ENCODE data around the gene TMEM179.
"Not testable (repeated sequence)": the region's sequence is repeated elsewhere in the genome, so short reads cannot be mapped to it uniquely, and the experiment has no call there.

Gene TMEM179

GRCh38 chr14:104588066-104588857 lies 16.3 kb downstream of the TMEM179 start:
- no peak for DNase-seq (ENCODE audit: low read depth in 2 of 2, low spot score in 1 of 2)

DNA sequence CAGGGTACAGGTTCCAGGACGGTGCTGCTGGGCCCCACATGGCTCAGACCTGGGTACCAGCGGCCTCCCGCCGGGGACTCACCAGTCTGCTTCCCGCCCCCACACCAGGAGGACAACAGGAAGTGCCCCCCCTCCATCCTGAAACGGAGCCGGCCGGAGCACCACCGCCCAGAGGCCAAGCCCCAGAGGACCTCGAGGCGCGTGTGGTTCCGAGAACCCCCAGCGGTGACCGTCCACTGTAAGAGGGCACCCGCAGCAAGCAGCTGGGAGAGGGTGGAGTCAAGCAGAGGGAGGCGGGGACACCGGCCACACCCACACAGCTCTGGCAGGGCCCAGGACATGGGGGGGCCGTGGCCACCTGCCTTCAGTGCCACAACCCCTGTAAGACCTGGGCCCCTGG lies 16.9 kb downstream of the TMEM179 start:
- no peak for DNase-seq (ENCODE audit: low read depth in 2 of 2, low spot score in 1 of 2)

DNA sequence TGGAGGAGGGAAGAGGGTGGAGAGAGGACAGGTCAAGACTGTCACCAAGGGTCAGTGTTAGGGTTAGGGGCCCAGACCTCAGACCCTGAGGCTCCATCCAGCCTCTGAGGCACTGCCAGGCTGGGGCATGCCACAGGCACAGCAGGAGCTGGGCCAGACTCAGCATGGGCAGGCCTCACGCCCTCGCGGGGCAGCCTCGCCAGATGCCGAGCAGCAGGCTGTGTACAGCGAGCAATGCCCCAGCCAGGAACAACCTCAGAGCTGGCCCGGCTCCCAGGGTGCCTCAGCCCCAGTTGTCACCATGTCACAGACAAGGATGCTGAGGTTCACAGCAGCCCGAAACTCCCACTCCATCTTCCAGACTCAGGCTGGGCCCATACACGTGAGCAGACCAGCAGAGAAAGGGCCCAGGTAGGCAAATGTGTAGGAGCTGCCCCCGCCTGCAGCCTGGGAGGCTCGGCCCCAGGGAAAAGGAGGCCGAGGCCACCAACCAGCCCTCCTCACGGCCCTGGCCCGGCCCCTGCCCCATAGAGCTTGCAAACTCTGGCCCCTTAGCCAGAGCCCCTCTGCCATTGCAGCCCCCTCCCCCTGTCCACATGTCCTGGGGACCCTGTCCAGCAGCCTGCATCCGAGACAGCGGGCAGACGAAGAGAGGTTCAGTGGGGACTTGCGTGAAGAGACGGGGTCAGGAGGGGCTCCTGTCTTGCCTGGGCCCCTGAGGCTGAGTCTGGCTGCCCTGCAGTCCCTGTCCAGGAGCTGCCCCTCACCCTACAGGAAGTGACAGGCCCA lies 17.5 kb downstream of the TMEM179 start:
- DNase-seq (ENCODE audit: low read depth in 2 of 2, low spot score in 1 of 2), result no peak

DNA sequence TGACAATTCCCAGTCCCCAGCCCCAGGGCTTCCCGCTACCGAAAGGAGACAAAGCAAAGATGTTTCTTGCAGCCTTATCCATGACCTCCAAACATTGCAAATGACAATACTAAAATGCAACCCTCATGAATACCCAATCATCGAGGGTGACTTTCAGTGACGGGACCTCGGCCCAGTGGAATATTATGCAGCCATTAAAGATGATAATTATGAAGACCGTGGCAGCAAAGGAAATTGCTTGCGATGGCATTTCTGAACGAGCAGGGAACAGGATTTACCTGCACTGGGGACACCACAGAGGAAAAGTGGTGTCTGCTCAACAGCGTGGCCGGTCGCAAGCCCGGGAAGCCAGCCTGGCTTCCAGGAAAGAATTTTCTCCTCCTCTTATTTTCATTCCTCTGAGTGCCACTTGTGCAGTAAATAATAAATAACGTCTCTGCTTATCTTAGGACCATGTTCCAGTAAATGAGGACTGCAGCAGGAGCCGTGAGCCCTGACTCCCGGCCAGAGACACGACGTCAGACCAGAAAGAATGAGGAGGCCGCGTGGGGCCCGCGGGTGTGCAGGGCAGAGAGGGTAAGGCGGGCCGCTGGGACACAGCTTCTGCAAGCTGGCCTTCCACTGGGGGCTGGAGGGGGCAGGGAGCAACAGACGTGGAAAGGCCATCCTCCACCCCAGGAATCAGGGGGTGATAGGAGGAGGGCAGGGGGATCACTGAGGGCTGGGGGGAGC lies 18.4 kb downstream of the TMEM179 start:
- DNase-seq (ENCODE audit: low read depth in 2 of 2, low spot score in 1 of 2), result no peak

DNA sequence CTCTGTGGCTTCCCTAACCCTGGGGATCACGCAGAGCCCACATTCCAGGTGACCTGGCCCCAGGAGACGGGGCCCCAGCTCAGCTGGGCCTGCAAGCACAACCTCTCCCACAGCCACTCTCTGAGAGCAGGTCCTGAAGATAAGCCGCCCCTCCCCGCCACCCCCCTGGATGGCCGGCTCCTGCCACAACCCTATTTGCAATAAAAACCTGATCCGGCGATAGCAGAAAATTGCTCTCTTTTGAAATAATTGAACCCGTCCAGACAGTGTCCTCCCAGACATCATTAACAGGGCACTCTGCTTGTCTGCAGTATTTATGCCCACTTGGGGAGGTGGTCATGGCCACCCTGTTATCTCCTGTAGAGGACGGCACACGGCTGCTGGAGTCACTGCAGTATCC lies 20.0 kb downstream of the TMEM179 start:
- no peak for DNase-seq (ENCODE audit: low read depth in 2 of 2, low spot score in 1 of 2)

DNA sequence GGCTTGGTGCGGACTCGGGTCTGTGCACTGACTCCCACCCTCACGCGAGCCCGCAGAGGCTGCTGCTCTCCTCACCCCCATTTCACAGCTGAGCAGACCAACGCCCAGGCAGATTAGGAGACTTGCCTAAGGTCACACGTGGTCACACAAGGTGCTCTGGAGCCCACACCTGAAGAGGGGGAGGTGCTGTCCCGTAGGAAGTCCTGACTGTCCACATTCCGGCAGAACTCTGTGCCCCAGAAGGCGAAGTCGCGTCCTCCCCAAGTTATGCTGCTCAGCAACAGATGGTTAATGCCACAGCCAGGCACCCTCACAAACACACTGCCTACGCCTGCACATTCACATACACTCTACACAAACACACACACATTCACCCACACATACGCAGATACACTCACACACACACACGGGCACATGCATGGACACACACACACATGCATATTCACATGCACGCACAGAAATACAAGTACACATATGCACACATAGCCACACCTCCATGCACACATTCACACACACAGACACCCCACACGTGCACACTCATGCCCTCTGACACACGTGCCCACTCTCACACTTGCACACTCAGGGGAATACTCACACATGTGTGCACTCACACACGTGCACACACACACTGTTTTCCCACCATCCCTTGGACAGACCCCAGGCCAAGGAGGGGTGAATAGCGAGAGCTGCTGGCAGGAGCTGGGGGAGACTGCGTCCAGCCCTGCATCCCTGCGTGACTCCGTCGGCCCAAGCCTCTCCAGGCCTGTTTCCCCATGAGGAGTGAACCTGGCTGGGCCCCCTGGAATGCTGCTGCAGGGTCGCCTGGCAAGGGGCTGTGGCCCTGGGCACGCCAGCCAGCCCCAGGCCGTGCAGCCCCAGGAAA lies 20.9 kb downstream of the TMEM179 start:
- DNase-seq (ENCODE audit: low read depth in 2 of 2, low spot score in 1 of 2), result no peak

DNA sequence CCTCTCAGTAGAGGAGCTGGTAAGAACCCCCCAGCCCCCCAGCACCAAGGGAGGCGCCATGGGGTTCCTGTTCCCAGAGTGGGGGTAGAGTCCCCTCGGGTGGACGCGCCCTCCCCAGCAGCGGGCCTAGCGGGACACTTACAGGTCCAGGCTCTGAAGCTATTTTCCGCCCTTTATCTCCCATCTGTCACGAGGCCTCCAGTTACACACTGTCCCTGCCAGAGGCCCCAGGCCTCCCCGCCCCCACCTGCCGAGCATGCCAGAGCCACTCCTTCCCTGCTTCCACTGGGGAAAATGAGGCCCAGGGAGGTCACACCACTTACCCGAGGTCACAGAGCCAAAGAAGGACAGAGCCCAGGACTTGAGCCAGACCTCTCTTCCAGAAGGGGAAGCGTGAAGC lies 21.9 kb downstream of the TMEM179 start:
- DNase-seq (ENCODE audit: low read depth in 2 of 2, low spot score in 1 of 2), result no peak

DNA sequence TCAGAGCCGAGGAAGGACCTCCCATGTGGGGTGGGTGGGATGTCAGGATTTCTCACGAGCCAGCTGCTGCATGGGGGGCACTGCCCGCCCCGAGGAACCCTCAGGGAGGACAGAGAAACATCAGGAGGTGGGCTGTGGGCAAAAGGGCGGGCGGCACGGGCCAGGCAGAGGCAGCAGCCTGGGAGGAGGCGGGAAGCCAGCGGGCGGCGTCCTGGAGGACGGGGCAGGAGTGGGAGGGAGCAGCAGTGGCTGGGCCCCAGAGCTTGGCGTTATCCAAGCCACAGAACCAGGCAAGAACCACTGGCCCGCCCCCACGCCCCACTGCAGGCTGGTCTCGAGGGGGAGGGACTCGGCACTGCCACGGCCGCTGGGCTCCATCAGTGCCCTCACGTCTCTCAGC lies 22.6 kb downstream of the TMEM179 start:
- no peak for DNase-seq (ENCODE audit: low read depth in 2 of 2, low spot score in 1 of 2)

DNA sequence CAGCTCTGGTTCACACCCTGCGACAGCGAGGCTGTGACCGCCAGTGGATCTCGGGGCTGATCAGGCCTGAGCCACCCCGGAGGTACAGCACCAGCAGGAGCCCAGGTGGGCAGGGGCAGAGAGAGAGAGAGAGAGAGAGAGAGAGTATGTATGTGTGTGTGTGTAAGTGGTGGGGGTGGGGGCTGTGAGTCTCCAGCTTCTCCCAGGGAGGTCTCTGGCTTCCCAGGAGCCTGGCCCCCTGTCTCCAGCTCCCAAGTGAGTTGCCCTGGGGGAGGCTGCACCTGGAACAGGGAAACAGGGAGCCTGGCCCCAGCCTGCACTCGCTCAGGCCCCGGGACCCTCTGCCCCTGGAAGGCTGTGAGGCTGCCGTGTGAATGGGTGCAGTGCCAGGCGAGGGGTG lies 23.1 kb downstream of the TMEM179 start:
- no peak for DNase-seq (ENCODE audit: low read depth in 2 of 2, low spot score in 1 of 2)

DNA sequence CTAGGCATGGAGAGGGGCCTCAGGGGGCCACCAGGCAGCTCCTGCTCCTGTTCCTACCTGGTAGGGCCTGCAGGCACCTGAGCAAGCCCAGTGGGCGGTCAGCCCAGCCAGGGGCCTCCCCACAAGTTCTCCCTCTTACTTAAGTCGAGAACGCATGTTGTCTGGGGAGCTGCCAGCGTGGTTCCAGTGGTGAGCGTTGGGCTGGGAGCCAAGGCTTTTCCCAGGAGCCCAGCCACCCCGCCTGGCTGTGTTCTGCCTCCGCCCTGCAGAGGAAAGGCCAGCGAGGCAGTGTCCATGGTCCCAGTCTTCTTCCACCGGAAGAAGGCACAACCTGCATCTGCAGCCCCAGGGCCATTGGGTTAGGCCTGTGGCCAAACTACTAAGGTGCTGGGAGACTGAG lies 23.6 kb downstream of the TMEM179 start:
- no peak for DNase-seq (ENCODE audit: low read depth in 2 of 2, low spot score in 1 of 2)

DNA sequence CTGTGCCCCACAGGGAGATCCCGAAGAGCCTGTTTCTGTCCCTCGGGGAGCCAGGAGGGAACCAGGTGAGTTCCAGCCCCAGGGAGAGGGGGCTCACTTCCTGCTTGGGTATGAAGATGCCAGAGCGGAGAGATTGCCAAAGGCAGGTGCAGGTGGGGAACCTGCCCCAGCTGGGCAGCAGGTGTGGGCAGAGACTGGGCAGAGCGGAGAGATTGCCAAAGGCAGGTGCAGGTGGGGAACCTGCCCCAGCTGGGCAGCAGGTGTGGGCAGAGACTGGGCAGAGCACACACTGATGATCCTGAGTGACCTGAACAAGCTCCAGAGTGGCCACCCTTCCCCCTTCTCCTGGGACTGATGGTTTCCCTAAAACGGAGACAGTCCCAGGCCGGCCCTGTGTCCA lies 24.6 kb downstream of the TMEM179 start:
- not testable (repeated sequence) for DNase-seq (ENCODE audit: low read depth in 2 of 2, low spot score in 1 of 2)

DNA sequence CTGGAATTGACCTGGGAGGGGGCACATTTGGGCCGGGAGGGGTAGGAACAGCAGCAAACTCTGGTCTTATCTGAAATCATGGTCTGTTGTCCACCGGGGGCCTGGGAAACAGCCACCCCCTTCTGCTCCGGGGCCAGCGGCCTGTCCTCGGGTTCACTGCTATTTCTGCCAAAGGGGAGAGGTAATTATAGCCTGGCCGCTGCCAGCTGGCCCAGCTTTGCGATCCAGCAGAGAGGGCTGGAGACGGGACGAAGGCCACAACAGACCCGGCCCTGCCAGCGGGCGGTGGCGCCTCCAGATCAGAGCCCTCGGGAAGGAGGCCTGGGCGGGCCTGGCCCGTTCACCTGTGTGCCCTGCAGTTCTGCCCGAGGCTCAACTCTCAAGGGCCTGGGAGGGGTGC lies 25.1 kb downstream of the TMEM179 start, which contains the start of gene C14orf180:
C14orf180 (plus strand) TSS at position 258 of the 400 bp plus-strand sequence. CDS start 6,667 bp downstream, outside the sequence.
- no peak for DNase-seq (ENCODE audit: low read depth in 2 of 2, low spot score in 1 of 2)

- DNase-seq (ENCODE audit: low read depth in 2 of 2, low spot score in 1 of 2), result no peak
Observed at GRCh38 chr14:104578321-104578720, 26.3 kb downstream of the TMEM179 start.

DNA sequence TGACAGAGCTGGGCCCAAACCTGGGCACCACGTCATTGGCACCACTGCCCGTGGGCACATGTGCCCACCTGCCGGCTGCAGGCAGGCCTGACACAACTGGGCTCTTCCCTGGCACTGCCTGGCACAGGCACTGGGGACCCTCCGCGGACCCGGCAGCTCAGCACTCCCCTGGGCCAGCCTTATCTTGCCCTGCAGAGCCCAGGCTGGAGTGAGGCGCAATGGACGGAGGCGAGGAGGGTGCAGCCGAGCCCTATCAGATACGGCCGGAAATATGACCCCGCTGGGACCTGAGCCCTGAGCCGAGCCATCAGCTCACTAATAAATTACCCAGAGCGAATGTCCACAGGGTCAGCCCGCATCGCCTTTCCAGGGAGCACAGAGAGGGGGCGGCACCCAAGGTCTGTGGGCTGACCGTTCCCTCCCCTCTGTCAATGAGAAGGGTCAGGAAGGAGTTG lies 26.7 kb downstream of the TMEM179 start:
- DNase-seq (ENCODE audit: low read depth in 2 of 2, low spot score in 1 of 2), result no peak

DNA sequence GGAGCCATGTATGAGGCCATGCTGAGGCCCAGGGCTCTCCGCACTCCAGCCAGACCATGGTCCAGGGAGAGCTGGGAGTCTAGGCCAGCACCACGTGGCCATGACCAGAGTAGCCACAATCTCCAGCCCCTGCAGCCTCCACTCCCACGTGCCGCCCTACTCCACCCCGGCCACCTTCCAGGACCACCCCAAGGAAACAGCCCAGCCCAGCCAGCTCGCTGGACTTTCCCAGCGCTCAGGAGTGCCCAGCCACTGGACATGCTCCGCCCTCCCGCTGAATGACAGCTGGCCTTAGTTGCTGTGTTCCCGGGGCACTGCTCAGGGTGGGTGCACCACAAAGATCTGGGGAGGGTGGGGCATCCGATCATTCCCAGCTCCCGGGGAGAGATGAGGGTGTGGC lies 27.1 kb downstream of the TMEM179 start:
- DNase-seq (ENCODE audit: low read depth in 2 of 2, low spot score in 1 of 2), result no peak

GRCh38 chr14:104576970-104577332 lies 27.6 kb downstream of the TMEM179 start:
- no peak for DNase-seq (ENCODE audit: low read depth in 2 of 2, low spot score in 1 of 2)

DNA sequence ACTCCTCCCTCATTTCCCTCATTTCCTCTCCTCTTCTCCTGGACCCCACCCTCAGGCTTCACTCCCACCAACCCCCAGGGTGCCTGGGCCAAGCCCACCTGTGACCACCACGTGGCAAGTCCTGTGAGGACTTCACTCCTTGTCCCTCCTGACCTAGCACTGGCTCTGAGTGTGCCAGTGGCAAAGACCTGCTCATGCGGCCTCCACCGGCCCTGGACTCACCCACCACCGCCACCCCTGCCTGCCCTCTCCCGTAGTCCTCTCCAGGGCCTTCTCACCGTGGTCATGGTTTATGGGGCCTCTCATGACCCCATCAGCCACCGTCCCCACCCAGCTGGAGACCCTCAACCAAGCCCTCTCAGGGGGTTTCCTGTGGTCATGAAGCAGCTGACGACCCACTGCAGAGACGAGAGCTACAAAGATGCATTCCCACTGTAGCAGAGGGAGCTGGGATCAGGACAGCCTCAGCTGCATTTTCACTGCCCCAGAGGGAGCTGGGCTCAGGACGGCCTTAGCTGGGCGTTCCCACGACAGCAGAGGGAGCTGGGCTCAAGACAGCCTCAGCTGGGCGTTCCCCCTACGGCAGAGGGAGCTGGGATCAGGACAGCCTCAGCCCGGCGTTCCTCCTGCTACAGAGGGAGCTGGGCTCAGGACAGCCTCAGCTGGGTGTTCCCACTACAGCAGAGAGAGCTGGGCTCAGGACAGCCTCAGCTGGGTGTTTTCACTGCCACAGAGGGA lies 28.2 kb downstream of the TMEM179 start:
- DNase-seq (ENCODE audit: low read depth in 2 of 2, low spot score in 1 of 2), result no peak

DNA sequence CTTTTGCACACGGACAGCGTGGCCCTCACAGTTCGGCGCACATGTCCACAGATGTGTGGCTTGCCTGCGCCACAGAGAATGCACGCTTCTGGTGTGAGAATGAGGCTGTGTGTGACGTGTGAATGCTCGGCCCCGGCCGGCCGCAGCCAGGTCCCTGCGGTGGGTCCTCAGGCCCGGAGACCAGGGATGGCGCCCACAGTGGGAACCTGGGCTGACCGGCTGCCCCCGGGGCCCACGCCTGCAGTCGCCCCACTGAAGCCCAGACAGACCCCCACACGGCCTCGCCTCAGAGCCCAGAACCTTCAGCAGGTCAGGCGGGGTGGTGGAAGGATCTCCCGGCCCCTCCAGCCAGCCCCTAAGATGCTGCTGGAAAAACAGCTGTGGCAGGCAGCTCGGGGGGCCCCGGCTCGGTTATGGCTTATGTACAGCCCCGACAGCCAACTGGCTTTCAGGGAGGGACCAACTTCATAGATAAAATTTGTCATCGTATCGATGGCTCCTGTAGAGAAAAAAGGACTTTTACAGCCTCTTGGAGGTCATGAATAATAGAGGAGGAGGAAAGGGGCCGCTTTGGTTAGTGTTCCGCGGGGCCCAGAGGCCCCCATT lies 29.5 kb downstream of the TMEM179 start:
- DNase-seq (ENCODE audit: low read depth in 2 of 2, low spot score in 1 of 2), result no peak

DNA sequence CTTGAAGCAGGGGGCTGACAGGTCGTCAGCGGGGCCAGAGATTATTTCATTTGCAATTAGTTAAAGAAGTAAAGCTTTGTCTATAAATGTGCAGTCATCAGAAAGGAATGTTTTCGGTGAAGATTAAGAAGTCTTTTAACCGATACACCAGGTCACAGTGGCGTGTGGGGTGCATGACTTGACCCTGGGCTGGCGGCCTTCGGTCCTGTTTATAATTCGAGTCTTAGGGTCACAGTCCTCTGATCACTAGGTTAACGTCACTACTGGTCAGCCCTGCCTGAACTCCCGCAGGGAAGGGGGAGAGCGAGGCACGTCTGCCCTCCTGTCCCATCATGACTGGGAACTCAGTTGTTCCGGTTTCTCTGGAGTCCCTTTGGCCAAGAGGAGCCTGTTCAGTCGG lies 30.0 kb downstream of the TMEM179 start:
- DNase-seq (ENCODE audit: low read depth in 2 of 2, low spot score in 1 of 2), result no peak

DNA sequence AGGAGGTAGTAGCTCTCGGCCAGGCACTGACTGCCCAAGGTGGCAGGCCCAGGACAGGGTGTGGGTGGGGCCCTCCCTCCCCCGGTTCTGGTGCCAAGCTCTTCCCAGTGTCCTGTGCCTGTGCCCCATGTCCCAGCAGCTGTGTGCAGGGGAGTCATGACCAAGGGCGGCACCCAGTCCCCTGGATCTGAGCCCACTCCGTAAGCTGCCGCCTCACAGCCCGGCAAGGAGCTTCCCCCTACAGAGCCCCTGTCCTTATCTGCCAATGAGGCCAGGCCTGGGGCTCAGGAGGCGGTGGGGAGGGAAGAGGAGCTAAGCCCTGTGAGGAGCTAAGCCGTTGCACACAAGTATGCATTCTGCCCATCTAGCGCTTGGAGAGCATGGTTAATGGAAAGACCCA lies 30.6 kb downstream of the TMEM179 start:
- DNase-seq (ENCODE audit: low read depth in 2 of 2, low spot score in 1 of 2), result no peak
